GM21367 (cell line): ENCODE measurements around the gene LHPP.

Experiments
- ATAC-seq: cut with Tn5 transposase; IDR thresholded peaks from one replicate; pipeline ENCODE4 v1.9.1; 2021; ENCODE audit not compliant: unreplicated experiment

The LHPP gene

DNA sequence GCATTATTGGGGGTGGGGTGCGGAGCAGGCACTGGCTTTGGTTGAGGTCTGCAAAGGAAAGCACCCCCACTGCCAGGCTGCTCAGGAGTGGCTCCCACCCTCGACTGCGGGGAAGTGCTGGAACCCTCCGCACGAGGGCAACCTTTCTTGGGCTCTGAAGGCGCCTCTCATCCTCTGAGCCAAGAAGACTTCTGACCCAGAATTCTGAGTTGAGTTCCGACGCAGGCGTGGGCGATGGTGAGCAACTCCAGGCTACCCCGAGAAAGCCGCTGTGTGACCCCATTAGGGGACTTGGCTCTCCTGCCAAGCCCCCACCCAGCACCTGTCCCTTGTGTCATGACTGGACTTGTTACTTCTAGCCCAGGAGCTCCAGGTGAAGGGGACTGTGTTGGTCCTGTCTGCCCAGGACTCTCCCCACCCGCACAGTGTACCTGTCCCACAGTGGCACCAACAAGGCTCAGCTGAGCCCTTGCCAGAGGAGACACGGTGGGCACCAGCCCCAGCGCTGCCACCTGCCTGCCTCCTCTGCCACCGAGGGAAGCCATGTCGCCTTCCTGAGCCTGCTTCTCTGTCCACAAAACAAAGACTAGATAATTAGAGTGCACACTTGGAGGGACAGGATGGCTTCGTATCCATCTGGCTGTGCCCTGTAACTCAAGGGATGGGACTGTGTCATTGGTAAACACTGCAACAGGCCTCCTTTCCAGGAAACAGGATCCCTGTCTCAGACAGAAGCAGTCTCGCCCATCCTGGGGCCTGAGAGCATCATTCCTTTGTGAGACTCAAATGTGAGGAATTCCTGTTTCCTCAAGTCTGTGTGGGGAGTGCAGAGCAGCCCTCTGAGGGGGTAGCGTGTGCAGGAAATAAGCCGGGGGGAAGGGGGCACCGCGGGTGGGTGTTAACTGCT is 128.8 kb downstream of the LHPP start:
- ATAC-seq: no peak

- no peak for ATAC-seq
Measured at GRCh38 chr10:124591123-124591495, 129.5 kb downstream of the LHPP start.

GRCh38 chr10:124592101-124592500 is 130.5 kb downstream of the LHPP start:
- no peak for ATAC-seq

GRCh38 chr10:124592736-124593430 is 131.3 kb downstream of the LHPP start:
- ATAC-seq: no peak

DNA sequence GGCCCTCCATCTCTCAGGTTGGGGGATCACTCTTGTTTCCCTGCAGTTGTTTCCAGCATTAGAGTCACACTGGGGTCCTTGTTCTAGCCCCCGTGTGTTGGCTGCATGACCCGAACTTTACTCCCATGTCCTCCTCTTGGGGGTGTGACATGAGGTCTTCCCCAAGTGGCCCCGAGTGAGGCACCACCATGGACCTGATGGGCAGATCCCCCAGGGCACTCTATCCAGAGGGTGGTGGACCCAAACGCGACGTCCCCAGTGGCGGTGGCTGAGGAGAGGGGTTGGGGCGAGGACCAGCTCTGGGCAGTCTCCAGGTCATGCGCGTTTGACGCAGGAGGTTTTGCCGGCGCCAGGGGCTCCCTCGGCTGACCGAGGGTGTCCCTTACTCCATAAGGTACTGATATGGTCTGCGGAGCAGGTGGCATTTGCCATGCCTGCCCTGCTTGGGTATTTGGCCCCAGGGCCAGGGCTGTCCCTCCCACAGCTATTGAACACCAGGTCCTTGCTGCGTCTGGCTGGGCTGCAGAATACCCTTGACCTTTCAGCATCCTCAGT is 131.9 kb downstream of the LHPP start:
- ATAC-seq: no peak

DNA sequence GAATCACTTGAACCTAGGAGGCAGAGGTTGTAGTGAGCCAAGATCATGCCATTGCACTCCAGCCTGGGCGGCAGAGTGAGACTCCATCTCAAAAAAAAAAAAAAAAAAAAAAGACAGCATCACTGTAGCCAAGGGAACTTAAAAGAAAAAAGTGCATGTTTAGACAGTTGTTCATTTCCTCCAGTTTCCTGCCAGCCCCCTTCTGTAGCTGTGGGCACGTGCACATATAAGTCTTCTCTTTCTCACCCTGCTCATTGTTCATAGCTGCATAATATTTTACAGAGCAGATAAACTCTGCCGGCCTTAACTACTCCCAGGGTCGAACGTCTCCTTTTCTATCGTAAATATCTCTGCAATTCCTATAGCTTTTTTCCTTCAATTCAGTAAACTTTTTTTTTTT is 132.6 kb downstream of the LHPP start:
- ATAC-seq: no peak

DNA sequence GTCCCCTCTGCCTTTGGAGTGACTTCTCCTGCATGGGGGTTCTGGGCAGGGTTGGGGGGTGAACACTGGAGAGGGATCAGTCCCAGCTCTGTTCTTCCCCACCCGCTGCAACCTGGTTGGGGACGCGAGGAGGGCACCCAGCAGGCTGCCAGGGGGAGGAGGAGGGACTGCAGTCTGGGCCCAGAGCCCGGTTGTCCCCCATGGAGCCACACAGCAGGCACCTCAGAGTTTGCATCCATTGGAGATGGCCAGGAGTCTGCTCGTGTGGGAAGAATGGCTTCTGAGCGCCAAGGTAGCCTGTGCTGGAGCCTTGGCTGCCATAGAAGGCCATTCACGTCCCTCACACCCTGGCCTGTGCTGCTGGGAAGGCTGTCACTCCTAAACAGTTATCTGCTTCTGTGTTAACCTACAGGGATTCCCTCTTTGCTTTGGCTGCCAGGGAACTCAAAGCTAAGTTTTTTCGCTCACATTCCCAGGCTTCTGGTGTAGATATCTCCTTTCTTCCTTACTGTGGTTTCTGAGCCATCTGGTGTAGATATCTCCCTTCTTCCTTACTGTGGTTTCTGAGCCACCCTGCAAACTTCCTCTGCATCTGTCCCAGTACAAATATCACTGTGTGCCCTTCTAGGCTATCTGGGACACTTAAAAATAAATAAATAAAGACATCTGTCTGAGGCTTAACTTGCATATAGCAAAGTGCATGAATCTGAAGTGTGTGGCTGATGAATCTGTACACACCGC is 133.7 kb downstream of the LHPP start:
- ATAC-seq: no peak

DNA sequence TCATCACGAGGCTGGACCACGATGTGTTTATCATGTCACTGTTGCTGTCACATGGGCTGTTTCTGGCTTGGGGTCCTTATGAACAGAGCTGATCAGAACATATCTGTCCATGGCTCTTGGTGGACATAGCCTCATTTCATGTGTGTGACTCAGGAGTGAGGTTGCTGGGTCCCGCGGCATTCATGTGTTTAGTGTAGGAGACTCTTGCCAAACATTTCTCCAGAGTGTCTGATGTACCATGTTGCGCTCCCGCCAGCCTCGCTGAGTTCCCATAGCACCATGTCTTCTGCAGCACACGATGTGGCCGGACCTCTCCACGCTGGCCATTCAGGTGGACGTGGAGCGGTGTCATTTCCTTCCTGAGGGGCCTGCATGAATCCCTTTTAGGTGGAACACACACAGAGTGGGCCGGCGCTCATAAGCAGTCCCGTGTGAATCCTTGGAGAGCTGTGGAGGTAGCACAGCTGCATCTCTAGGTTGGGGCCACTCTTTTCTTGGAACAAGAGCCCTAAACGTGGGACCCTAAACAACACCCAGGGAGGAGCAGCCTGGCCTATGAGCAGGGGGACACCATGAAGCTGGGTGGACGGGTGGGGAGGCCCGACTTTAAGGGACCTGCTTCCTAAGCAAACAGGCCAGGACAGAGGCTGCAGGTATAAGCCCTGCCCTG is 134.6 kb downstream of the LHPP start:
- no peak for ATAC-seq

- no peak for ATAC-seq
Measured at GRCh38 chr10:124596962-124597845, 135.6 kb downstream of the LHPP start.

DNA sequence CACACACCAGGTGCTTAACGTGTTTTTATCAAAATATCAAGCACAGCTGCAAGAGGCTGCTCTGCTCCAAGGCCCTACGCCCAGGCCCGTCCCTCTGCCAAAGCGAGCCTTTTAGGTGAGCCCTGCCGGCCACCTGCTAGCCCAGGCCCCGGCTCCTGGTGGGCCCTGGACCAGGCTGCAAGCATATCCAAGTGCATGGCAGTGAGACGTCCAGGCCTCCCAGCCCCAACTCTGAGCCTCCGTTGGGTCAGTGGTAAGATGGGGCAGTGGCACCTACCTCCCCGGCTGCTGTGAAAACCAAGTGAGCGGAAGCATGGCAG is 136.2 kb downstream of the LHPP start:
- ATAC-seq: no peak

- no peak for ATAC-seq
Measured at GRCh38 chr10:124598196-124598595, 136.6 kb downstream of the LHPP start.

GRCh38 chr10:124598773-124599587 is 137.4 kb downstream of the LHPP start:
- ATAC-seq: no peak

- ATAC-seq: no peak
Measured at GRCh38 chr10:124599588-124600050, 138.0 kb downstream of the LHPP start.

DNA sequence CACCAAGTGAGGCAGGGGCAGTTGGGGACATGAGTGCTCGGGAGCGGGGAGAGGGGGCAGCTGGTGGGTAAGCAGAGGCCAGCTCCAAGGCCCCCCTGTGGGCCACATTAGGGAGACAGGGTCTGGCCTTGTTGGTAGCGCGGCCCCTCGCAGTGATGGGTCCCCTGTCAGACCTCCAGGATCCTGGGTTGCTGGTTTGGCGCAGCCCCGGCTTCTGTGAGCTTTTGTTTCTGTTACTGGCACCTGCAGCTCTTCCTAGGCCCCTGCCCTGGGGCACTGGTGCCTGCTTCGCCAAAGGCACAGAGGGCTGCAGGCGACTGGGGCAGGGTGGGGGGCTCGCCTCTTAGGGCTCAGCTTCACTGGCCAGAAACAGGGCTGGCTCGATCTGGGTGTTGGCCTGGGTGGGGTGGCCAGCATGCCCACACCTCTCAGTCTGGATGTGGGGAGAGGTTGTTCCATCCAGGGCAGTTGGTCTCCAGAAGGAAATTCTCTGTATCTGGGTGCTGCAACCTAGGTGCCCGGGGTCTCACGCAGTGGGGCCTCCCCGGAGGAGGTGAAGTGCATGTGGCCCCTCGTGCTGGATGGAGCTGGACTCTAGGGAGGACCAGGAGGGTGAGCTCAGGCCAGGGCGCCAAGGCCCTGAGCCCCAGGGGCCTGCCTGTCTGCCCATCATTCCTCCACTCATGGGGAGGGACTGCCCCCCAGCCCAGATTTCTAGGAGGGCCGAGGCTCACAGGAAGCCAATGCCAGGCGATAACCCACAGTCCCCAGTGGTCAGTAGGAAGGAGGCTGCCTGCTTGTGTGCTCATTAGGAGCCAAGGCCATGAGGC is 138.6 kb downstream of the LHPP start:
- ATAC-seq: no peak

- ATAC-seq: no peak
Measured at GRCh38 chr10:124601016-124601415, 139.4 kb downstream of the LHPP start.

DNA sequence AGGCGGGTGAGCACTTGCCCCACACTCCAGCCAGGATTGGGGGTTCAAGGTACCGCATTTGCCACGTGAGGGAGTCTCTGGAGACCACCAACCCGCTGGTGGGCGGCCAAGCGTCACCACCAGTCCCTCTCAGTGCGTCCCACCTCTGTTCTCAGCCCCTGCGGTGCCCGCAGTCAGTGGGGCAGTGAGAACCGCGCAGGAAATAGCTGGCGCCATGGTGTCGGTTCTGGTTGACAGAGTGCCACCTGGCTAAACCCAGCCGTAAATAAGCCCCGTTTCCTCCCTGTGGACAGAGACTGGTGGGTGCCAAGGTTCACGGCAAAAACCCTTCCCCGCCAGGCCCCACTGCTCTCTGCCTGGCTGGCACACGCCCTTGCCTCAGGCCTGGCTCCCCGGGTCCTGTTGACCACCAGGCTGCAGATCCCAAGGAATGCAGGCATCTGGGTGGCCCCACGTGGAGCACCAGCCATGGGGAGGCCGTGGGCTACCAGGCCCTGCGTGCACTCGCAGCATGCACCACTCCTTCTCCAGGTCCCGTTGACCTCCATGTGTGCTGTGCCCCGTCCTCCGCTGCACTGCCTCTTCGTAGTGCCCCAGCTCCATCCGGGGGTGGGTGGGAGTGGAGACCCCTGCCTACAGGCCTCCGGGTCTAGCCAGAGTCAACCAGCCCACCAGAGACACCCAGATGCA is 140.0 kb downstream of the LHPP start:
- no peak for ATAC-seq

DNA sequence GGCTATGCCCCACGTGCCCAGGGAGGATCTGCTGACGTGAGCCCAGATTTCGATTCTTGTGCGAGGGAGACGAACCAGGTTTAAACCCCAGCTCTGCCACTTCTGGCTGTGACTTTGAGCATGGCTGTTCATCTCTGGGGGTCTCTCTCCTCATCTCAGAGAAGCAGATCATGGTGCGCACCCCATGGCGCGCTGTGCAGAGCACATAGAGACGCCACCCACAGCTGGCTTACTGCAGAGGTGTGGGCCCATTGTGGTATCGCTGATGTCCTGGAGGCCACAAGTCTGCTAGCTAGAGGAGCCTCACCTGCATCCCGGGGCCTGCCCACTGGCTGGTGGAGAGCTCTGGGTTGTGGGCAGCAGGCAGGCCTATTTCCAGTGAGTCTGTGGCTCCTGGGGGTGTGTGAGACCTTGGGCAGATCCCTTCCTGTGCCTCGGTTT is 140.5 kb downstream of the LHPP start:
- ATAC-seq: no peak
